GM23248 (cell line): ENCODE measurements around the gene RABL3.

ENCODE experiments used
- EZH2 ChIP-seq: fragments of 200-600 bp; sonication (generic); IDR thresholded peaks from 2 replicates; pipeline ENCODE4 v1.6.1; 2018; ENCODE audit warnings: antibody characterized with exemption, mild to moderate bottlenecking; ENCODE audit not compliant: insufficient read depth, poor library complexity, severe bottlenecking
- EZH2phosphoT487 ChIP-seq: fragments of 200-600 bp; sonication (generic); IDR thresholded peaks from 2 replicates; pipeline ENCODE4 v1.6.1; 2018; ENCODE audit warnings: antibody characterized with exemption, moderate library complexity, mild to moderate bottlenecking, low read depth; ENCODE audit not compliant: insufficient read depth

DNA sequence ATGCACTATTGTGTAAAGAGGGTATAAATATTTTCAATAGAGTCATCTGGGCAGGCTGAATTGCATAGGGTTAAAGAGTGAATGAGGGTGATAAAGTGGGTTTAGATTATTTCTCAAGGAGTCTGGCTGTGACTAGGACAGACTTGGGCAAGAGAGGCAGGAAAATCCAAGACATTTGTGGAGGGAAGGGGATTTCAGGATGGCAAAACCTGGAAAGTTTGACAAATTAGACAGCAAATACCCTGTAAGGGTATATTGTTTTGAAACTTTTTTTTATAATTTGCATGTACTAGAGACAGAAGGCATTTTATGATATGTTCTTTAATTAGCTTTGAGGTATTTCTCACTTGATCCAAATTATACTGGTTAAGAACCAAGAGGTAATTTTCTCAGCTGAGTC lies 77.4 kb downstream of the RABL3 start:
- TF ChIP-seq EZH2 (no peak), EZH2phosphoT487 (no peak)
